ENCODE data around the gene AP1AR. TPM values are rescaled to one million over a fixed set of nuclear protein-coding genes. Genes with fewer than 3 reads are reported as not detected.

AP1AR gene
- 17.9 TPM for polyA plus RNA-seq (2012; ENCODE audit: insufficient read length, low read depth)

- TF ChIP-seq FOXP2 (optimal IDR thresholded peaks at IDR 0.05; ENCODE audit: borderline replicate concordance, extremely low read depth, extremely low read length, insufficient read depth) (no peak), TAF1 (IDR thresholded peaks at IDR 0.05; ENCODE audit: borderline replicate concordance, insufficient read depth, low read length) (0 out of 2 replicates have a peak, but pooled peaks have one; percentile 0), SIN3A (IDR thresholded peaks at IDR 0.05; ENCODE audit: borderline replicate concordance, insufficient read depth, low read length) (no peak), POLR2AphosphoS5 (IDR thresholded peaks at IDR 0.05; ENCODE audit: low read depth, low read length) (peak; percentile 87)
- TF ChIP-seq, protein P1, sequence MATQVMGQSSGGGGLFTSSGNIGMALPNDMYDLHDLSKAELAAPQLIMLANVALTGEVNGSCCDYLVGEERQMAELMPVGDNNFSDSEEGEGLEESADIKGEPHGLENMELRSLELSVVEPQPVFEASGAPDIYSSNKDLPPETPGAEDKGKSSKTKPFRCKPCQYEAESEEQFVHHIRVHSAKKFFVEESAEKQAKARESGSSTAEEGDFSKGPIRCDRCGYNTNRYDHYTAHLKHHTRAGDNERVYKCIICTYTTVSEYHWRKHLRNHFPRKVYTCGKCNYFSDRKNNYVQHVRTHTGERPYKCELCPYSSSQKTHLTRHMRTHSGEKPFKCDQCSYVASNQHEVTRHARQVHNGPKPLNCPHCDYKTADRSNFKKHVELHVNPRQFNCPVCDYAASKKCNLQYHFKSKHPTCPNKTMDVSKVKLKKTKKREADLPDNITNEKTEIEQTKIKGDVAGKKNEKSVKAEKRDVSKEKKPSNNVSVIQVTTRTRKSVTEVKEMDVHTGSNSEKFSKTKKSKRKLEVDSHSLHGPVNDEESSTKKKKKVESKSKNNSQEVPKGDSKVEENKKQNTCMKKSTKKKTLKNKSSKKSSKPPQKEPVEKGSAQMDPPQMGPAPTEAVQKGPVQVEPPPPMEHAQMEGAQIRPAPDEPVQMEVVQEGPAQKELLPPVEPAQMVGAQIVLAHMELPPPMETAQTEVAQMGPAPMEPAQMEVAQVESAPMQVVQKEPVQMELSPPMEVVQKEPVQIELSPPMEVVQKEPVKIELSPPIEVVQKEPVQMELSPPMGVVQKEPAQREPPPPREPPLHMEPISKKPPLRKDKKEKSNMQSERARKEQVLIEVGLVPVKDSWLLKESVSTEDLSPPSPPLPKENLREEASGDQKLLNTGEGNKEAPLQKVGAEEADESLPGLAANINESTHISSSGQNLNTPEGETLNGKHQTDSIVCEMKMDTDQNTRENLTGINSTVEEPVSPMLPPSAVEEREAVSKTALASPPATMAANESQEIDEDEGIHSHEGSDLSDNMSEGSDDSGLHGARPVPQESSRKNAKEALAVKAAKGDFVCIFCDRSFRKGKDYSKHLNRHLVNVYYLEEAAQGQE (IDR thresholded peaks at IDR 0.05; ENCODE audit: insufficient read depth in 1 of 2, low read depth in 2 of 2, low read length in 2 of 2) = no peak
These were observed at the start of gene AP1AR for GRCh38 chr4:112231779-112232713. Gene AP1AR, plus strand, starts transcription at chr4:112231787. Its CDS starts 305 bp downstream, at chr4:112232092.

DNA sequence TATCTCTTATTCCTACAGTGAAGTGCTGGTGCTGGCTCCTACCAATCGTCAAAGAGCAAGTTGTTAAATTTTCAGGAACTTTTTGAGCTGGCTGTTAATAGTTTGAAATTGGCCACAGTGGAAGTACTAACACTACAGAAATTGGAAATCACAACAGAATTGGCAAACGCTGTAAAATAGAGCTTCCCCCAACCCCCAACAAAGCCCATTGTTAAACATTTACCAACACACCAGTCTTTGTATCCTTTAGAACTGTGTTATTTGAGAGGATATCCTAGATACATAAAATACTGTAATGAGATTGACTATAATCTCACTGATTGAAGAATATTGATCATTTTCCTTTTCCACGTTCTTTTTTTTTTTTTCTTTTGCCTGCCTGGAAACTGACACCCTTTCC lies 49.0 kb upstream of the AP1AR start:
- TF ChIP-seq SIN3A (IDR thresholded peaks at IDR 0.05; ENCODE audit: borderline replicate concordance, insufficient read depth, low read length) (no peak), TAF1 (IDR thresholded peaks at IDR 0.05; ENCODE audit: borderline replicate concordance, insufficient read depth, low read length) (no peak), POLR2AphosphoS5 (IDR thresholded peaks at IDR 0.05; ENCODE audit: low read depth, low read length) (no peak), FOXP2 (optimal IDR thresholded peaks at IDR 0.05; ENCODE audit: borderline replicate concordance, extremely low read depth, extremely low read length, insufficient read depth) (no peak)
- TF ChIP-seq, protein P1 (IDR thresholded peaks at IDR 0.05; ENCODE audit: insufficient read depth in 1 of 2, low read depth in 2 of 2, low read length in 2 of 2) = no peak

GRCh38 chr4:112183252-112183651 lies 48.3 kb upstream of the AP1AR start:
- no peak for TF ChIP-seq TAF1 (IDR thresholded peaks at IDR 0.05; ENCODE audit: borderline replicate concordance, insufficient read depth, low read length)
- no peak for TF ChIP-seq POLR2AphosphoS5 (IDR thresholded peaks at IDR 0.05; ENCODE audit: low read depth, low read length)
- no peak for TF ChIP-seq SIN3A (IDR thresholded peaks at IDR 0.05; ENCODE audit: borderline replicate concordance, insufficient read depth, low read length)
- no peak for TF ChIP-seq FOXP2 (optimal IDR thresholded peaks at IDR 0.05; ENCODE audit: borderline replicate concordance, extremely low read depth, extremely low read length, insufficient read depth)
- TF ChIP-seq, protein P1 (IDR thresholded peaks at IDR 0.05; ENCODE audit: insufficient read depth in 1 of 2, low read depth in 2 of 2, low read length in 2 of 2) = no peak

DNA sequence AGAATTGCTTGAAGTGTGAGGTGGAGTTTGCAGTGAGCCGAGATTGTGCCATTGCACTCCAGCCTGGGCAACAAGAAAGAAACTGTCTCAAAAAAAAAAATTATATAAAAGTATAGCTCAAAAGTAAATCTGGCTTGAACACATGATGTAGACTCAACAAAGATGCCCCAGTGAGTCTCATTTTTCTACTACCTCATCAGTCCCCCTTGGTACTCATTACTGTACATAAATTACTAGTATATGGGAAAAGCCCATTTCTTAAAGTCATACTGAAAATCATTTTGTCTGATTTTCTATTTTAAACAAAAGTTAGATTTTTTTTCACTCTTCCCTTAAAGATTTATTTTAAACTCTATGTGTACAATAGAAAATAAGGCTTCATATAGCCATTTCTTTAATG lies 47.1 kb upstream of the AP1AR start:
- TF ChIP-seq POLR2AphosphoS5 (IDR thresholded peaks at IDR 0.05; ENCODE audit: low read depth, low read length) (no peak), SIN3A (IDR thresholded peaks at IDR 0.05; ENCODE audit: borderline replicate concordance, insufficient read depth, low read length) (no peak), FOXP2 (optimal IDR thresholded peaks at IDR 0.05; ENCODE audit: borderline replicate concordance, extremely low read depth, extremely low read length, insufficient read depth) (no peak), TAF1 (IDR thresholded peaks at IDR 0.05; ENCODE audit: borderline replicate concordance, insufficient read depth, low read length) (no peak)
- TF ChIP-seq, protein P1 (IDR thresholded peaks at IDR 0.05; ENCODE audit: insufficient read depth in 1 of 2, low read depth in 2 of 2, low read length in 2 of 2) = no peak
